Stimulated activated naive CD4-positive, alpha-beta T cell treated with Interleukin-2 at 50 U/mL for 16 hours (primary cell): Measurements from ENCODE around the gene ADD2.
"Not testable (repeated sequence)": the region's sequence is repeated elsewhere in the genome, so short reads cannot be mapped to it uniquely, and the experiment has no call there.

Source experiments
- DNase-seq: peaks from one replicate; lab custom pipeline; 2025; lab: John Stamatoyannopoulos, UW

ADD2 gene

DNA sequence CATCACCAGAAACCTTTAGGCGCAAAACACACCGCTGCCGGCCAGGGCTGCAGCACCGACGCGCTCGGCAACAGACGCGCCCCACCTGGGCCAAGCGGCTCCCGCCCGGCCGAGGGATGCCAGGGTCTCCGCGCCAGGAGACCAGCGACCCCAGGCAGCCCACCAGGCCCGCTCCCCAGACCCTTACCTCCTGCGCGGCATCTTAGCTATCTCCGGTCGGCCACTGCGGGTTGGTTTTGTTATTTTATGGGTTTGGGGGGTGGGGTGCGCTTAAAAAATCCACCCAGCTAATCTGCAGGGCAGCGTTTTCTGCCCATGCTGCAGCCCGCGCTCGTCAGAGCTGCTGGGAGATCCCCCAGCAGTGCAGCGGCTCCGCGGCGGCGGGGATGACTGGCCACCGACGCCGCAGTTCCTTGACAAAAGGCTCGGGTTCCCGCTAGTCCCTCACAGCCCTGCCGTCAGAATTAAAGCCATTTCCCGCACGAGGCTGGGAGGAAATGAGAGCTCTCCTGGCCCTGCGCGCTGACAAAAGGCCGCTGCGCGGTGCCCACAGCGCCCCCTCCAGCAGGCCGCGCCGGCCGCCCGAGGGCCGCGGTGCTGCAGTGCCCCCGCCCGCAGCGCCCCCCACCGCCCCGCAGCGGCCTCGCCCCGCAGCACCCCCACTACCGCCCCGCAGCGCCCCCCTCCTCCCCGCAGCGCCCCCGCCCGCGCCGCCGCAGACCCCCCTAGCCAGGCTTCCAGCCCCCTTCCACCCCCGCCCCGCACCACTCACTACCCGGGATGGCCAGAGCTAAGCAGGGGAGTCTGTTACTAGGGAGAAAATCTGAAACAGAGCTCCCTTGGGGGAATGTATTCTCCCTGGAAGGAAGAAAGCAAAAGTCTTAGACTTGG, at the start of gene ADD2:
ADD2 (minus strand) TSS at position 502 of the 891 bp plus-strand sequence. CDS start 61,792 bp downstream, outside the sequence.
- peak; percentile 14 for DNase-seq

GRCh38 chr2:70817284-70817954, 49.4 kb upstream of the ADD2 start:
- DNase-seq: no peak

DNA sequence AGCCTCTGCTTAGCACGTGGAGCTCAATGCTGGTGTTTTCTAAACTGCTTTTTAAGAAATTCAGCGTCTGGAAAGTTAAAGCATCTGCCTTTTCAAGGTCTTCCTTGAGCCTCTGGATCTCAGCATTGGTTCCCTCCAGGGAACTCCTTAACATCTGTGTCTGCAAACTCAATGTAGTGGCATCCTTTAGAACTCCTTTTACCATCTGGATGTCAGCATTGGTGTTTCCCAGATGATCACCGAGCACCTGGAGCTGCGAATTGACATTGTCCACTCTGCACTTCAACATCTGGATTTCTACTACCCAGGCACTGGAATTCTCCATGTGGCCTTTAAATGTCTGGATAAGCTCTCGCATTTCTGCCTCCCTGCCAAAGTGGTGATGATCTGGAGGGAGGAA, 48.7 kb upstream of the ADD2 start:
- DNase-seq: no peak

GRCh38 chr2:70808983-70809958, 41.3 kb upstream of the ADD2 start:
- no peak for DNase-seq

DNA sequence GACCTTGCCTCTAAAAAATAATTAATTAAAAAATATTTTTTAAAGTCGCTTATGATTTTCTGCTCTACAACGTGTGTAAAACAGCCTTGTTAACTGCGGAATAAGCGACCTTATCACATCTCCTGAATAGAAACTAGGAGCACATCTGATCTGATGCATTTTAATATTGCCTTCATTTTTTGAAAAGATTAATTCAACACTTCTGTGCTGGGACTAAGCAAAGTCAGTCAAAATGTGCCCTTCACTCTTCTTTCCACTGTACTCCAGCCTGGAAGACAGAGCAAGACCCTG, 39.8 kb upstream of the ADD2 start:
- no peak for DNase-seq

DNA sequence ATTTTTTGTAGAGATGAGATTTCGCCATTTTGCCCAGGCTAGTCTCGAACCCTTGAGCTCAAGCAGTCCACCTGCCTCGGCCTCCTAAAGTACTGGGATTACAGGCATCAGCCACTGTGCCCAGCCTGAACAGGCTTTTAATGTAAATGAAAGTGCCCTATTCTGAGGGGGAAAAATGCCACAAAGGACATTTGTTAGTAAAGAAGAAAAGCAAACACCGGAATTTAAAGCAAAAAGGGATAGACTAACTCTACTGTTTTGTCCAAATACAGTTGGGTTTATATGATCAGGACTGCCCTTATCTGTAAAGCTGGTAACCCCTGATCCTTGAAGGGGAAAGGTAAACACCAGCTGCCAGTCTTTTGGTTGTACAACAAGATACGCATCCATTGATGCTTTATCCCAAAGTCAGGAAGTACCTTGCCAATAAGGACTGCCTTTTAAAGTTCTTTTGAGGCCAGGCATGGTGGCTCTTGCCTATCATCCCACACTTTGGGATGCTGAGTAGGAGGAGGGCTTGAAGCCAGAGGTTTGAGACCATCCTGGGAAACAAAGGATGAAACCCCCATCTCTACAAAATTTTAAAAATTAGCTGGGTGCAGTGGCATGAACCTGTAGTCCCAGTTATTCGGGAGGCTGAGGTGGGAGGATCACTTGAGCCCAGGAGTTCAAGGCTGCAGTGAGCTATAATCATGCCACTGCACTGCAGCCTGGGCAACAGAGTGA, 39.3 kb upstream of the ADD2 start:
- DNase-seq: no peak

- no peak for DNase-seq
These were observed 38.6 kb upstream of the ADD2 start for GRCh38 chr2:70806620-70807019.

- DNase-seq: no peak
These were observed 38.0 kb upstream of the ADD2 start for GRCh38 chr2:70806013-70806412.

DNA sequence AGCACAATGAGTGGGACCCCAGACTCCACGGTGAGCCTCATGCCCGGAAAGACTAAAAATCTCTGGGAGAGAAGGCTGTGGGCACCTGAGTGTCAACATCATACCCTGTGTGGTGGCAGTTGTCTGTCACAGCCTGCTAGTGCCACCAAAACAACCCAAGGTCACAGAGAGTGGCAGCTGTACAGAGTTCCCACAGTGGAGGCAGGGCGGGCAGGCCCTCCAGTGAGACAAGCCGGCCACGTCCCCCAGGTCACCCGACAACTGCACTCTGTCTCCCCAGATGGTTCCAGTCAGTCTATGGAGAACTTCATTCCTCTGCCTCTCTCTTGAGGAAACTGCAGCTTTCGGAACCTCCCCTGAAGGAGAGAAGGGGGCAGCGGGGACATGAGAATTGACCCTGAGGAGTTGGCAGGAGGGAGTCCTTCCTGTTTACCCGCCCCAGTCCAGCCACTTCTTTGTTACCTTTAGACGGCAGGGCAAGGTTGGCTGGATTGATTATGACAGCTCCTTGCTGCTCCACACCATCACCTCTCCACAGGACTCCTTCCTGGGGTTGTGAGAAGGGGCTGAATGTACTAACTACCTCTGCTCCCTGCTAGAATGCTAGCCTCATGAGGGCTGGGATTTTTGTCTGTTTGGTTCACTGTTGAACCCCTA, 33.7 kb upstream of the ADD2 start:
- no peak for DNase-seq

GRCh38 chr2:70799706-70800105, 31.7 kb upstream of the ADD2 start:
- no peak for DNase-seq

DNA sequence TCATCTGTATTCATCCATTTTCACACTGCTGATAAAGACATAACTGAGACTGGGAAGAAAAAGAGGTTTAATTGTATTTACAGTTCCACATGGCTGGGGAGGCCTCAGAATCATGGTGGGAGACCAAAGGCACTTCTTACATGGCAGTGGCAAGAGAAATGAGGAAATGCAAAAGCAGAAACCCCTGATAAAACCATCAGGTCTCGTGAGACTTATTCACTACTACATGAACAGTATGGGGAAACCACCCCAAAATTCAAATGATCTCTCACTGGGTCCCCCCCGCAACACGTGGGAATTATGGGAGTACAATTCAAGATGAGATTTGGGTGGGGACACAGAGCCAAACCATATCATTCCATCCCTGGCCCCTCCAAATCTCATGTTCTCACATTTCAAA, 30.0 kb upstream of the ADD2 start:
- not testable (repeated sequence) for DNase-seq

DNA sequence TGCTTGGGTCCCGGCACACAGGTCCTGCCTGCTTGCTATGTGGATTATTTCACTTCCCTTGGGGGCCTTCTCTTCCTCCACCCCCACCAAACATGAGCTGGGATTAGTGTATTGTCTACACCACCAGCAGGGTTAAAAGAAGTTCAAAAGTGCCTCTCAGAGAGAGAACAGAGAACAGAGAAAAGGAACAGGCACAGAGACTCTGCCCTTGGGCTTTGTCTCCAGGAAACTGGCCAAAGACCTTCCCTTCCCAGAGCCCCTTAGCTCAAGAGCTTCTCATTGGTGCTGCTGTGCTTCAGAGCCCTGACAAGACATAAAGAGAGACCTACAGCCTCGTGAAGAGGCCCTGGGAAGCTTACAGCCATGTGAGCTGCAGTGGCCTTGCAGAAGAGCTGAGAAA, 29.5 kb upstream of the ADD2 start:
- no peak for DNase-seq

GRCh38 chr2:70796262-70796661, 28.3 kb upstream of the ADD2 start:
- no peak for DNase-seq

DNA sequence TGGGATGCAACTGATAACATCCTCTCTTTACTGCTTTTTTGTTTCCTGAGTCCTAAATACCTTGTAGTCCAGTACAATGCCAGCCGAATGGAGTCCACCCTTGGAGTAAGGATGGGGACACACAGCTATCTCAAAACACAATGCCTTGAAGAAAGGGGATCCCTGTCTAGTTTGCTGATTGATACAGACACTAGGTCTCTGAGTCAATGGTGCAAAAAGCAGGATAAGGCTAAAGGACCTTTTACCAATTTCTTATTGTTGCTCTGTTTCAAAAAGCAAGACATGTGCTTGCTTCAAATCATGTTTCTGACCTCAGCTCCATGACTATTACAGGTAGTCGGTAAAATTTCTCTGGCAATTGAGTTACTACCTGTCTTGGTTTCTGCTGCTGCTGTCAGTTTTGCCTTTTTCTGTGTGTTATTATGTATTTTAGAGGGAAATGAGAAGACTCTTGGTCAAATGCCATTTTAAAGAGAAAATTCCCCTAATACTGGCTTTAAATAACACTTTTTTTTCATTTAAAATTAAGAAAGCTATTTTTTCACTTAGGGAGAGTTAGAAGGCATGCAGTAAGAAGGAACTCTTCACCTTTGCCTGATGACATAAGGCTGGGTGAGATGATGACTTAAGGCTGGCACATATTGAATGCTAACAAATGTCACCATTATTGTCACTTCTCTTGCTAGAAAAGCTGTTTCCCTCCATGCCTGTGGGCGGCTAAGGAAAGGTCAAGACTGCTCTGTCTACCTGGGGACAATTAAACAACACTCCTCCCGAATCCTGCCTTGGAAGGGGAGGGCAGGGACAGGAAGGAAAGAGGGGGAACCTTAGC, 27.4 kb upstream of the ADD2 start:
- DNase-seq: no peak

DNA sequence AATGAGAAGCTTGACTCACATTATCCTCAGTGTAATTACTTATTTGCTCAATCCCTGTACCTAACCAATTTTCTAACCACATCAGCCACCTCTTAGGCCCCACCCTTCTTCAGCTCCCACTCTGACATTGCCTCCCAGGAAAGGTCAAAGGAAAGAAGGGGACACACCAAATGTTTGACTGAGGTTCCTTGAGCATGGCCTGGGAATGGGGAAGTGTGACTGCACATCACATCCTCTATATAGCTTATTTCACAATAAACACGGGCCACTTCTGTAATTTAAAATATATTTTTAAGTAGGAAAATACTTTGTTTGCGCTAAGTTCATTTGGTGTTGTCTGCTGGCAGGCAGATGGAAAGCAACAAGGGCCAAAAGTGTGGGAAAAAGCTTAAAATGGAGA, 25.4 kb upstream of the ADD2 start:
- no peak for DNase-seq

GRCh38 chr2:70790136-70790828, 22.3 kb upstream of the ADD2 start, which contains the start of gene FIGLA:
TSS of gene FIGLA (minus strand) at chr2:70790643. CDS start at chr2:70790638, 5 bp downstream.
- DNase-seq: no peak

GRCh38 chr2:70789304-70790135, 21.5 kb upstream of the ADD2 start:
- DNase-seq: peak; percentile 12

GRCh38 chr2:70785137-70785911, 17.3 kb upstream of the ADD2 start:
- no peak for DNase-seq
